HEK293T (cell line): ENCODE measurements around the gene EXOC7.

Experiments used
- ARNT ChIP-seq: fragments of 450-650 bp; IDR thresholded peaks from 2 replicates; pipeline ENCODE4 v1.6.1; 2017; ENCODE audit warnings: mild to moderate bottlenecking
- BHLHE40 ChIP-seq: fragments of 450-650 bp; IDR thresholded peaks from 2 replicates; pipeline ENCODE4 v1.6.1; 2016; ENCODE audit warnings: mild to moderate bottlenecking, moderate library complexity, borderline replicate concordance
- CTBP1 ChIP-seq: fragments of 450-650 bp; IDR thresholded peaks from 2 replicates; pipeline ENCODE4 v1.6.1; 2016; ENCODE audit warnings: borderline replicate concordance
- ELF4 ChIP-seq: fragments of 450-650 bp; IDR thresholded peaks from 2 replicates; pipeline ENCODE4 v1.6.1; 2017; ENCODE audit warnings: antibody characterized with exemption
- FOXA1 ChIP-seq: fragments of 450-650 bp; IDR thresholded peaks from 2 replicates; pipeline ENCODE4 v1.6.1; 2016; ENCODE audit warnings: mild to moderate bottlenecking
- FOXK2 ChIP-seq: fragments of 450-650 bp; IDR thresholded peaks from 2 replicates; pipeline ENCODE4 v1.6.1; 2016; ENCODE audit warnings: mild to moderate bottlenecking
- HDGF ChIP-seq: fragments of 450-650 bp; IDR thresholded peaks from 2 replicates; pipeline ENCODE4 v1.6.1; 2017; ENCODE audit warnings: antibody characterized with exemption, borderline replicate concordance
- NFRKB ChIP-seq: fragments of 450-650 bp; IDR thresholded peaks from 2 replicates; pipeline ENCODE4 v1.6.1; 2016; ENCODE audit warnings: mild to moderate bottlenecking, moderate library complexity
- SP1 ChIP-seq: fragments of 450-650 bp; IDR thresholded peaks from 2 replicates; pipeline ENCODE4 v1.6.1; 2017
- SUZ12 ChIP-seq: fragments of 450-650 bp; IDR thresholded peaks from 2 replicates; pipeline ENCODE4 v1.6.1; 2016; ENCODE audit warnings: mild to moderate bottlenecking
- TARDBP ChIP-seq: fragments of 450-650 bp; IDR thresholded peaks from 2 replicates; pipeline ENCODE4 v1.6.1; 2016
- TF ChIP-seq, protein P1 (sequence below): fragments of 450-650 bp; IDR thresholded peaks from 2 replicates; pipeline ENCODE4 v1.6.1; 2016

DNA sequence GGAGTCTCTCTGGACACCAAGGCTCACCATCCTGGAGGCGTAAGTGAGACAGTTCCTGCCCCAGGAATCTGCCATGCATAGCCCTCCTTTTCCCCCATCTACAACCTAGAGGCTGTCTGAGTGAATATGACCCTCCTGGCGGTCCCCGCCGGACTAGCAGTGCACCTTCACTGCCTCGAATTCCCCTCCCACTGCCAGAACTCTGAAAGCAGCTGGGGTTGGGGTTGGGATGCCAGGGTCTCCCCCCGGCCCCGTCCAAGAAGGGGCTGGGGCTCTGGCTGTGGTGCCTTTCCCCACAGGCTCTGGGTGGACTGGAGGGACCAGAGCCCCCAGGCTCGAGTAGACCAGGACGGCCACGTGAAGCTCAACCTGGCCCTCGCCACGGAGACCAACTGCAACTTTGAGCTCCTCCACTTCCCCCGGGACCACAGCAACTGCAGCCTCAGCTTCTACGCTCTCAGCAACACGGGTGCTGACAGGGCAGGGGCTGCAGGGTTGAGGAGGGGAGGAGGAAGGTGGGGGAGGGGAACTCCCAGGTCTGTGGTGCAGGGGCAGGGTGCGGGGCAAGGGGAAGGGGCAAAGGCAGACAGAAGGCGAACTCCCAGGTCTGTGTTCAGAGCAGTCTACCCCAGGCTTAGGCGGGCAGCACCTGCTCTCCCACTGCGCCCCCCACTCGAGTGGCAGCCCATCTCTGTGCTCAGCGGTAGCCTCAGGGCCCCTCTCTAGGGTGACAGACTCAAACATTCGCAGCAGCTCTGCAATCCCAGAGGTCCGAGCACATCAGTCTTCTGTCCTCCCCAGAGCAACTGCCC is 23.4 kb downstream of the EXOC7 start:
- TF ChIP-seq ELF4 (no peak), HDGF (no peak), CTBP1 (no peak), FOXA1 (no peak), SP1 (no peak), BHLHE40 (no peak), TARDBP (no peak), NFRKB (no peak), FOXK2 (no peak), SUZ12 (no peak), ARNT (no peak)
- TF ChIP-seq, protein P1, sequence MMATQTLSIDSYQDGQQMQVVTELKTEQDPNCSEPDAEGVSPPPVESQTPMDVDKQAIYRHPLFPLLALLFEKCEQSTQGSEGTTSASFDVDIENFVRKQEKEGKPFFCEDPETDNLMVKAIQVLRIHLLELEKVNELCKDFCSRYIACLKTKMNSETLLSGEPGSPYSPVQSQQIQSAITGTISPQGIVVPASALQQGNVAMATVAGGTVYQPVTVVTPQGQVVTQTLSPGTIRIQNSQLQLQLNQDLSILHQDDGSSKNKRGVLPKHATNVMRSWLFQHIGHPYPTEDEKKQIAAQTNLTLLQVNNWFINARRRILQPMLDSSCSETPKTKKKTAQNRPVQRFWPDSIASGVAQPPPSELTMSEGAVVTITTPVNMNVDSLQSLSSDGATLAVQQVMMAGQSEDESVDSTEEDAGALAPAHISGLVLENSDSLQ: no peak
